Astrocyte (in vitro differentiated cells and primary cell): Measurements from ENCODE around the gene ROBO3.

Experiments
- EZH2 ChIP-seq: IDR thresholded peaks from 2 replicates; pipeline ENCODE4 v1.6.1; 2012; ENCODE audit warnings: mild to moderate bottlenecking, low read length, inconsistent platforms; ENCODE audit not compliant: insufficient read depth
- TF ChIP-seq, protein P1 (sequence below): IDR thresholded peaks from 2 replicates; pipeline ENCODE4 v1.5.1; 2011; ENCODE audit warnings: low read depth, mild to moderate bottlenecking, inconsistent platforms, low read length, moderate library complexity; ENCODE audit not compliant: insufficient read depth

DNA sequence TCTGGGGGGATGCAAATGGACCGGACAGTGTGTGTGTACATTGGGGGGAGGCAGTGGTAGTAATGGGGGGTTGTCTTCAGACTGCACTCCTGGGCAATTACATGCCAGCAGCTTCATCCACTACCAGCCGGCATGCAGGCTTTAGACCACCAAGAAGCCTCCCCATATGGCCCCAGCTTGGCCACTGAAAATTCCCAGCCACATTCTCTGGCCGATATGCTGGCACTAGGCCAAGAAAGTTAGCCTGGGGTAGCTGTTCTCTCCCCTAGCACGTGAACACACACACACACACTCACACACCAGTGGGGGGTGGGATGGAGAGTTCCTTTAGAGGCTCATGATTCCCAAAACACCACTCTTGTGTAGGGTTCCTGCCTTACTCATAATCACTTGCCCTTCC, 3.6 kb upstream of the ROBO3 start:
- TF ChIP-seq, protein P1, sequence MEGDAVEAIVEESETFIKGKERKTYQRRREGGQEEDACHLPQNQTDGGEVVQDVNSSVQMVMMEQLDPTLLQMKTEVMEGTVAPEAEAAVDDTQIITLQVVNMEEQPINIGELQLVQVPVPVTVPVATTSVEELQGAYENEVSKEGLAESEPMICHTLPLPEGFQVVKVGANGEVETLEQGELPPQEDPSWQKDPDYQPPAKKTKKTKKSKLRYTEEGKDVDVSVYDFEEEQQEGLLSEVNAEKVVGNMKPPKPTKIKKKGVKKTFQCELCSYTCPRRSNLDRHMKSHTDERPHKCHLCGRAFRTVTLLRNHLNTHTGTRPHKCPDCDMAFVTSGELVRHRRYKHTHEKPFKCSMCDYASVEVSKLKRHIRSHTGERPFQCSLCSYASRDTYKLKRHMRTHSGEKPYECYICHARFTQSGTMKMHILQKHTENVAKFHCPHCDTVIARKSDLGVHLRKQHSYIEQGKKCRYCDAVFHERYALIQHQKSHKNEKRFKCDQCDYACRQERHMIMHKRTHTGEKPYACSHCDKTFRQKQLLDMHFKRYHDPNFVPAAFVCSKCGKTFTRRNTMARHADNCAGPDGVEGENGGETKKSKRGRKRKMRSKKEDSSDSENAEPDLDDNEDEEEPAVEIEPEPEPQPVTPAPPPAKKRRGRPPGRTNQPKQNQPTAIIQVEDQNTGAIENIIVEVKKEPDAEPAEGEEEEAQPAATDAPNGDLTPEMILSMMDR, result no peak
- no peak for TF ChIP-seq EZH2
